ENCODE data around the gene CDX1.

DNA sequence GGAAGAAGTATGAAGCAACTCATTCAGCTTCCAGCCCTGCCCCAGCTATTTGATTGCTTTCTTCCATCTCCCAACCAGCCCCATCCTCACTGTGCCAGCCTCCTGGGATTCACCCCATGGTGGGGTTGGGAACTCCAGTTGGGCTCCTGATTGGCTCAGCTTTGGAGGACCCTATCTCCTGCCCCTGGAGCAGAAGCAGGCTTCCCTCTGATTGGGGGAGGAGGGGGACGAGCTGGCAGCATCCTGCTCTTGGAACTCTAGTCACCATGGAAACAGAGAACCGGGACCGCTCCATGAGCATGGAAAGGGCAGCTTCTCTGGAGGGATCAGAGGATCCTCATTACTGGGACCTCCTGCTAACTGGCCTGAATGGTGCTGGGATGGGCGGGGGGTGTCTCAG, 25.9 kb downstream of the CDX1 start:
- TF ChIP-seq FOXA1 (IDR thresholded peaks at IDR 0.05) (no peak), ZNF384 (IDR thresholded peaks at IDR 0.05) (no peak), FOXM1 (IDR thresholded peaks at IDR 0.05; ENCODE audit: borderline replicate concordance) (no peak), LEF1 (IDR thresholded peaks at IDR 0.05; ENCODE audit: borderline replicate concordance) (no peak), SUZ12 (IDR thresholded peaks at IDR 0.05) (no peak), TARDBP (IDR thresholded peaks at IDR 0.05) (no peak), SP1 (IDR thresholded peaks at IDR 0.05) (no peak), HDGF (IDR thresholded peaks at IDR 0.05; ENCODE audit: borderline replicate concordance) (no peak), BHLHE40 (IDR thresholded peaks at IDR 0.05; ENCODE audit: borderline replicate concordance) (no peak)
